Endothelial cell (in vitro differentiated cells): ENCODE measurements around the gene GAS7. TPM values are rescaled to one million over a fixed set of nuclear protein-coding genes. Genes with fewer than 3 reads are reported as not detected.
A peak's percentile ranks its signal among the peaks of the same experiment; 100 is the strongest.
"Not testable (repeated sequence)": the region's sequence is repeated elsewhere in the genome, so short reads cannot be mapped to it uniquely, and the experiment has no call there.

Experiments
- DNase-seq: peaks from one replicate; pipeline ENCODE4 v3.0.0; 2021; ENCODE audit warnings: low spot score
- H3K27ac Mint-ChIP-seq: one replicate; pipeline ENCODE4 v1.8.0; 2021; ENCODE audit warnings: mixed read lengths, inconsistent platforms; ENCODE audit not compliant: unreplicated experiment
- H3K27me3 Mint-ChIP-seq: one replicate; pipeline ENCODE4 v1.8.0; 2021; ENCODE audit warnings: mild to moderate bottlenecking, moderate library complexity, mixed read lengths, inconsistent platforms; ENCODE audit not compliant: unreplicated experiment
- H3K36me3 Mint-ChIP-seq: one replicate; pipeline ENCODE4 v1.8.0; 2021; ENCODE audit warnings: mild to moderate bottlenecking, low read depth, mixed read lengths, inconsistent platforms; ENCODE audit not compliant: unreplicated experiment
- H3K4me1 Mint-ChIP-seq: one replicate; pipeline ENCODE4 v1.8.0; 2021; ENCODE audit warnings: mild to moderate bottlenecking, mixed read lengths, inconsistent platforms; ENCODE audit not compliant: unreplicated experiment
- H3K4me3 Mint-ChIP-seq: one replicate; pipeline ENCODE4 v1.8.0; 2021; ENCODE audit warnings: mild to moderate bottlenecking, mixed read lengths, inconsistent platforms; ENCODE audit not compliant: unreplicated experiment
- H3K9me3 Mint-ChIP-seq: one replicate; pipeline ENCODE4 v1.8.0; 2021; ENCODE audit warnings: mixed read lengths, inconsistent platforms; ENCODE audit not compliant: unreplicated experiment
- CTCF ChIP-seq: fragments of 200-600 bp; sonication (generic); IDR thresholded peaks from one replicate; pipeline ENCODE4 v1.5.0; 2021; ENCODE audit warnings: antibody characterized with exemption; ENCODE audit not compliant: unreplicated experiment
- total RNA-seq: library from RNA; stranded (reverse); fragmentation: NEBNext Ultra II Directional; extraction: Animal tissue kit (Norgen Biotek cat#: 25700); gene quantifications from one replicate; pipeline ENCODE4 v1.2.1, GENCODE V29; 2021; ENCODE audit not compliant: unreplicated experiment

The GAS7 gene
- total RNA-seq, 1 donor from 2014 or later, result 7.0 TPM

GRCh38 chr17:9924735-9925191 lies 273.6 kb downstream of the GAS7 start:
- H3K36me3 Mint-ChIP-seq, result no peaks in the 10 kb centered on the region
- H3K9me3 Mint-ChIP-seq, result no peaks in the 10 kb centered on the region
- H3K27ac Mint-ChIP-seq, result no peak overlapping the region
- TF ChIP-seq CTCF, result peak; percentile 83
- no peak overlapping the region for H3K4me3 Mint-ChIP-seq
- DNase-seq, result peak; percentile 34
- H3K27me3 Mint-ChIP-seq, result no peaks in the 10 kb centered on the region
- H3K4me1 Mint-ChIP-seq, result no peaks in the 10 kb centered on the region

DNA sequence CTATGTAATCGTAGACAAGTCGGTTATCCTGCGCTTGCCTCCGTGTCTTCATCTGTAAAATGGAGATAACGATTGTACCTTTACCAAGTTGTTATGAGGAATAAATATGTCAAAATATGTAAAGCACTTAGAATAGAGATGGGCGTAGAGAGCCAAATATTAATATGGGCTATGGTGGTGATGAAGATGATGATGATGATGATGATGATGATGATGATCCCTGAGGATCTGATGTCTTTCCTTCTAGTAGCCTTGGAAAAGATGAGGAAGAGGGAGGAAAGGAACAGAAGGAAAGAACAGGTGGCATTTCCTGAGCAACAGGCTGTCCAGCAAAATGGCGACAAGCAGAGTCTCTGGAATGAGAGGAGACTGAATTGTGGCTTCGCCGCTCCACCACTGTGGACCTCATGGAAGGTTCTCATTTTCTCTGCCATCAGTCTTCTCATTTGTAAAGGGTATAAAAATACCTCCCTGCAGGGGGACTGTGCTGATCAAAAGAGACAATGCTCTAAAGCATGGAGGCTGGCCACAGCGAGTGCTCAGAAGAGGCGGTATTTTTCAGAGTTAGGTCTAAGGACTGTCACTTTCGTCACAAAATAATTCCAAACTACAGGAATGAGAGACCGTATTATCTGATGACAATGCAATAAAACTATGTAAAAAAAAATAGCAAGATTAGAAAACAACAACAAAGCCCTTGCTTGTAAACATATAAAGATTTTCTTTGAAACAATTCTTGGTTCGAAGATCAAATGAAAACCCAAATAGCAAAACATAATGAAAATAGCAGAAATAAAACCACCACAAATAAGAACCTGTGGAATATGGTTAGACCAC lies 276.2 kb downstream of the GAS7 start:
- H3K27ac Mint-ChIP-seq, result no peak overlapping the region
- peaks cover 3% of the 10 kb centered on the region for H3K36me3 Mint-ChIP-seq
- no peaks in the 10 kb centered on the region for H3K9me3 Mint-ChIP-seq
- no peak for DNase-seq
- no peaks in the 10 kb centered on the region for H3K4me1 Mint-ChIP-seq
- no peak overlapping the region for H3K4me3 Mint-ChIP-seq
- no peak for TF ChIP-seq CTCF
- H3K27me3 Mint-ChIP-seq, result peaks cover 4% of the 10 kb centered on the region

DNA sequence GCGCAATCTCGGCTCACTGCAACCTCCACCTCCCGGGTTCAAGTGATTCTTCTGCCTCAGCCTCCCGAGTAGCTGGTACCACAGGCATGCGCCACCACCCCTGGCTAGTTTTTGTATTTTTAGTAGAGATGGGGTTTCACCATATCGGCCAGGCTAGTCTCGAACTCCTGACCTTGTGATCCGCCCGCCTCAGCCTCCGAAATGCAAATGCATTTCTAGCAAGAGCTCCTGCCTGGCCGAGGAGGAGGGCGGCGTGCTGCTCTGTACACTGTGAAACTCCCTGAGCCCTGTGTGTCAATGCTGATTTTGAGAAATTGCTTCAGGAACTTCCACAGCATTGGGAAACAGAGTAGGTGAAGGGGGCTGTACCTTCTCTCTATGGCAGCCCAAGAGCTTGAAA lies 277.2 kb downstream of the GAS7 start:
- H3K27ac Mint-ChIP-seq, H3K9me3 Mint-ChIP-seq, DNase-seq, H3K4me1 Mint-ChIP-seq, H3K36me3 Mint-ChIP-seq, H3K27me3 Mint-ChIP-seq, H3K4me3 Mint-ChIP-seq: not testable (repeated sequence)

- TF ChIP-seq CTCF, result no peak
- H3K4me1 Mint-ChIP-seq, result no peaks in the 10 kb centered on the region
- H3K9me3 Mint-ChIP-seq, result no peaks in the 10 kb centered on the region
- H3K27ac Mint-ChIP-seq, result no peak overlapping the region
- peaks cover 9% of the 10 kb centered on the region for H3K36me3 Mint-ChIP-seq
- H3K4me3 Mint-ChIP-seq, result no peak overlapping the region
- peaks cover 5% of the 10 kb centered on the region for H3K27me3 Mint-ChIP-seq
- no peak for DNase-seq
Observed at GRCh38 chr17:9918804-9919352, 279.5 kb downstream of the GAS7 start.

GRCh38 chr17:9918352-9918751 lies 280.1 kb downstream of the GAS7 start:
- no peak overlapping the region for H3K4me3 Mint-ChIP-seq

More at GRCh38 chr17:9918352-9918751, 280.1 kb downstream of the GAS7 start:
- DNase-seq, result no peak
- peaks cover 5% of the 10 kb centered on the region for H3K27me3 Mint-ChIP-seq
- no peak overlapping the region for H3K27ac Mint-ChIP-seq
- TF ChIP-seq CTCF, result no peak
- H3K36me3 Mint-ChIP-seq, result peaks cover 9% of the 10 kb centered on the region
- H3K4me1 Mint-ChIP-seq, result no peaks in the 10 kb centered on the region
- H3K9me3 Mint-ChIP-seq, result no peaks in the 10 kb centered on the region
